Measurements from ENCODE around the gene FAM20A. TPM values are rescaled to one million over a fixed set of nuclear protein-coding genes. Genes with fewer than 3 reads are reported as not detected.
A peak's percentile ranks its signal among the peaks of the same experiment; 100 is the strongest.

Gene FAM20A
- total and polyA plus RNA-seq, 9 of the 15 experiments (the other 6 are each of a cell fraction or from before 2014, with no cell fraction given): 0.07 TPM; not detected in 8

GRCh38 chr17:68592009-68592408, 9.2 kb downstream of the FAM20A start (continued):
- TF ChIP-seq CHD7 (IDR thresholded peaks at IDR 0.05; ENCODE audit: low read depth, low read length) (no peak), ZBTB26 (CRISPR knock-in tag; IDR thresholded peaks at IDR 0.05) (no peak), NR2C2 (CRISPR knock-in tag; IDR thresholded peaks at IDR 0.05) (no peak), NR2C2 (tag; IDR thresholded peaks at IDR 0.05) (0 out of 2 replicates have a peak, but pooled peaks have one; percentile 12), EGR1 (conservative IDR thresholded peaks at IDR 0.05) (no peak), VEZF1 (CRISPR knock-in tag; IDR thresholded peaks at IDR 0.05) (0 out of 2 replicates have a peak, but pooled peaks have one; percentile 2), GABPA (tag; conservative IDR thresholded peaks at IDR 0.05; ENCODE audit: low read depth) (0 out of 2 replicates have a peak, but pooled peaks have one; percentile 22), ZNF124 (CRISPR knock-in tag; IDR thresholded peaks at IDR 0.05) (no peak), PCBP1 (IDR thresholded peaks at IDR 0.05; ENCODE audit: low read depth, low read length, poor library complexity, severe bottlenecking) (no peak), POLR2G (IDR thresholded peaks at IDR 0.05; ENCODE audit: low read depth, low read length) (no peak)

Data from K562 (cell line).